Keratinocyte (primary cell): ENCODE results near the gene SNRK. TPM values are rescaled to one million over a fixed set of nuclear protein-coding genes. Genes with fewer than 3 reads are reported as not detected.

Source experiments
- DNase-seq: peaks from one replicate; pipeline ENCODE4 v3.0.0-alpha.2; 2011; ENCODE audit warnings: low read depth, missing footprints, low spot score
- FAIRE-seq: peaks from 2 replicates; lab custom pipeline; 2011; peaks lifted over from hg19 to GRCh38; lab: Jason Lieb, UNC
- H2AFZ ChIP-seq: 2 replicates; pipeline ENCODE4 v1.6.0; 2012; ENCODE audit warnings: low read length, control low read depth, inconsistent platforms; ENCODE audit not compliant: control insufficient read depth
- H3K27ac ChIP-seq: 2 replicates; pipeline ENCODE4 v1.5.1; 2011; ENCODE audit warnings: low read length; ENCODE audit not compliant: control insufficient read depth, insufficient read depth
- H3K27me3 ChIP-seq: 3 replicates; pipeline ENCODE4 v1.6.0; 2011; ENCODE audit warnings: low read length; ENCODE audit not compliant: control insufficient read depth, insufficient read depth; ENCODE audit errors: extremely low read depth
- H3K36me3 ChIP-seq, 2 experiments: 2 replicates in 1 of 2; 3 replicates in 1 of 2; pipeline ENCODE4 v1.5.1; 2011; ENCODE audit warnings: low read length in 2 of 2, mild to moderate bottlenecking in 1 of 2; ENCODE audit not compliant: control insufficient read depth in 2 of 2, insufficient read depth in 2 of 2; ENCODE audit errors: extremely low read depth in 1 of 2
- H3K4me1 ChIP-seq: 3 replicates; pipeline ENCODE4 v1.5.1; 2011; ENCODE audit warnings: low read length; ENCODE audit not compliant: control insufficient read depth, insufficient read depth; ENCODE audit errors: extremely low read depth
- H3K4me2 ChIP-seq: 3 replicates; pipeline ENCODE4 v1.6.0; 2011; ENCODE audit warnings: low read depth, low read length; ENCODE audit not compliant: control insufficient read depth, insufficient read depth; ENCODE audit errors: extremely low read depth
- H3K4me3 ChIP-seq, 3 experiments: fragments of 200-600 bp in 1 of 3; sonication (generic) in 1 of 3; 2 replicates in 2 of 3; 3 replicates in 1 of 3; pipeline ENCODE4 v1.5.1; 2011 to 2016; ENCODE audit warnings: low read length in 3 of 3, mild to moderate bottlenecking in 3 of 3, control low read depth in 2 of 3, inconsistent platforms in 1 of 3, low read depth in 1 of 3, mixed read lengths in 1 of 3, mixed run types in 1 of 3, moderate library complexity in 1 of 3; ENCODE audit not compliant: control insufficient read depth in 2 of 3, insufficient read depth in 2 of 3; ENCODE audit errors: extremely low read depth in 1 of 3
- H3K79me2 ChIP-seq: 2 replicates; pipeline ENCODE4 v1.6.0; 2012; ENCODE audit warnings: low read length; ENCODE audit not compliant: control insufficient read depth, insufficient read depth
- H3K9ac ChIP-seq: 3 replicates; pipeline ENCODE4 v1.6.0; 2011; ENCODE audit warnings: low read length; ENCODE audit not compliant: control insufficient read depth, insufficient read depth; ENCODE audit errors: extremely low read depth
- H3K9me1 ChIP-seq: 3 replicates; pipeline ENCODE4 v1.6.0; 2011; ENCODE audit warnings: low read length; ENCODE audit not compliant: control insufficient read depth, insufficient read depth; ENCODE audit errors: extremely low read depth
- H3K9me3 ChIP-seq: 2 replicates; pipeline ENCODE4 v1.5.1; 2012; ENCODE audit warnings: low read depth, low read length; ENCODE audit not compliant: control insufficient read depth
- H4K20me1 ChIP-seq: 3 replicates; pipeline ENCODE4 v1.6.0; 2011; ENCODE audit warnings: low read length; ENCODE audit not compliant: control insufficient read depth, insufficient read depth; ENCODE audit errors: extremely low read depth
- EZH2 ChIP-seq: IDR thresholded peaks from one replicate; pipeline ENCODE4 v1.6.1; 2012; ENCODE audit warnings: inconsistent platforms, mild to moderate bottlenecking, low read length, moderate library complexity
- dilution Hi-C: fragments of 300-500 bp; cut with MboI; formaldehyde crosslinking; loops from one replicate; pipeline ENCODE4 v1.7.0; 2020; ENCODE audit warnings: low sequenced_read_pairs; ENCODE audit not compliant: extremely low pct_ligation_motif_present
- polyA plus RNA-seq, 5 experiments: library from polyadenylated mRNA; depleted of rRNA in 3 of 5; stranded (reverse) in 3 of 5; stranded (forward) in 1 of 5; unstranded in 1 of 5; fragments of >200 nt; gene quantifications; 1 replicate in 1 of 5; 2 replicates in 3 of 5; 3 replicates in 1 of 5; pipeline versions ENCODE4 v1.2.1 to v1.2.3, GENCODE V29; 2011 to 2012; ENCODE audit warnings: missing spikeins in 2 of 5, low read depth in 1 of 5, low replicate concordance in 1 of 5
- TF ChIP-seq, protein P1 (sequence below), 3 experiments: IDR thresholded peaks in 1 of 3; conservative IDR thresholded peaks in 1 of 3; optimal IDR thresholded peaks in 1 of 3; 2 replicates in 2 of 3; 3 replicates in 1 of 3; pipeline versions ENCODE3 to v1.5.1; 2011; ENCODE audit warnings: low read length in 3 of 3, mild to moderate bottlenecking in 3 of 3, moderate library complexity in 2 of 3, control low read depth in 1 of 3, inconsistent platforms in 1 of 3; ENCODE audit not compliant: insufficient read depth in 2 of 3; ENCODE audit errors: extremely low read depth in 1 of 3

The SNRK gene
- polyA plus RNA-seq, 1 donor (not counting 4 experiments of a cell fraction or from before 2014, with no cell fraction given), result 15.7 TPM

DNA sequence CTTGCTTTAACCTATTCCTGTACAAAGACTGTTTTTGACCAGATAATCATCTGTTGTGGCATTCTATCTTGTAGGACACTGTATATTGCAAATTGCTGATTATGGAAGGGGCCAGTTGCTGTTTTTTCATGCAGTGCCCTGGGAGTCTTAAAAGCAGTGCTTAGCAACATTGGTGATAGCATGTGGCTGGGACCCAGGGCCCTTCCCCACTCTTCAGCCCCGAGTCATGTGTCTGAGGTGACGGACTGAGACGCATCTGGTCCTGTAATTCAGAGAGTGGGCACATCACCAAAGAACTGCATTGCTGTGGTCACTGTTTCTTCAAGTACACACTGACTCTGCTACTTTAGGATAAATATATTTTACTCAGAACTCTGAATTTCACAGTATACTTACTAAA lies 63.4 kb downstream of the SNRK start:
- Histone ChIP-seq H3K4me3 (no peak overlapping the region), H2AFZ (no peak overlapping the region), H3K9me1 (no peaks in the 10 kb centered on the region), H3K79me2 (no peaks in the 10 kb centered on the region), H3K27me3 (no peaks in the 10 kb centered on the region), H3K36me3 (peaks cover 20 to 24% of the 10 kb centered on the region in 2 experiments), H3K9ac (no peak overlapping the region), H3K4me1 (no peaks in the 10 kb centered on the region), H4K20me1 (no peaks in the 10 kb centered on the region), H3K9me3 (no peaks in the 10 kb centered on the region), H3K4me2 (no peak overlapping the region), H3K27ac (no peak overlapping the region)
- FAIRE-seq (no peak), DNase-seq (no peak)
- dilution Hi-C loops, result no loop called here
- no peak for TF ChIP-seq EZH2
- TF ChIP-seq, protein P1, sequence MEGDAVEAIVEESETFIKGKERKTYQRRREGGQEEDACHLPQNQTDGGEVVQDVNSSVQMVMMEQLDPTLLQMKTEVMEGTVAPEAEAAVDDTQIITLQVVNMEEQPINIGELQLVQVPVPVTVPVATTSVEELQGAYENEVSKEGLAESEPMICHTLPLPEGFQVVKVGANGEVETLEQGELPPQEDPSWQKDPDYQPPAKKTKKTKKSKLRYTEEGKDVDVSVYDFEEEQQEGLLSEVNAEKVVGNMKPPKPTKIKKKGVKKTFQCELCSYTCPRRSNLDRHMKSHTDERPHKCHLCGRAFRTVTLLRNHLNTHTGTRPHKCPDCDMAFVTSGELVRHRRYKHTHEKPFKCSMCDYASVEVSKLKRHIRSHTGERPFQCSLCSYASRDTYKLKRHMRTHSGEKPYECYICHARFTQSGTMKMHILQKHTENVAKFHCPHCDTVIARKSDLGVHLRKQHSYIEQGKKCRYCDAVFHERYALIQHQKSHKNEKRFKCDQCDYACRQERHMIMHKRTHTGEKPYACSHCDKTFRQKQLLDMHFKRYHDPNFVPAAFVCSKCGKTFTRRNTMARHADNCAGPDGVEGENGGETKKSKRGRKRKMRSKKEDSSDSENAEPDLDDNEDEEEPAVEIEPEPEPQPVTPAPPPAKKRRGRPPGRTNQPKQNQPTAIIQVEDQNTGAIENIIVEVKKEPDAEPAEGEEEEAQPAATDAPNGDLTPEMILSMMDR (optimal IDR thresholded peaks at IDR 0.05 in 1 of 3, IDR thresholded peaks at IDR 0.05 in 1 of 3, conservative IDR thresholded peaks at IDR 0.05 in 1 of 3; ENCODE audit: extremely low read depth in 1 of 3, insufficient read depth in 2 of 3, low read length in 3 of 3), result no peak

DNA sequence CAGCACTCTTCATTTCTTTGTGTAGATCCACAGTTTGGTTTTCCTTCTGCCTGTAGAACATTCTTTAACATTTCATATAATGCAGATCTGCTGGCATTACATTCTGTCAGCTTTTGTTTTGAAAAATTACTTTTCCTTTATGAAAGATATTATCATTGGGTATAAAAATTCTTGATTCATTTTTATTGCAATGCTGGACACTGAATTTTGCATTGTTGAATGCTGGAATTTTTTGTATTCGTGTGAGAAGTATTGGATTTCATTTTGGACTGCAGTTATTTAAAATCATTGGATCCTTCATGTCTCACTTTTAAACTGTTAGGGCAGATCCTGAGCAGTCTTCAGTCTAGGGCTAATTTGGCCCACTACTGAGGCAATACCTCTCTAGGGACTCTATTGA lies 67.1 kb downstream of the SNRK start:
- H3K36me3 ChIP-seq, result peaks cover 5 to 8% of the 10 kb centered on the region in 2 experiments
- H3K4me3 ChIP-seq, result no peak overlapping the region
- DNase-seq (no peak), FAIRE-seq (no peak)
- H3K4me1 ChIP-seq, result no peaks in the 10 kb centered on the region
- dilution Hi-C loops, result no loop called here
- no peak overlapping the region for H3K4me2 ChIP-seq
- H3K27ac ChIP-seq, result no peak overlapping the region
- no peaks in the 10 kb centered on the region for H3K9me1 ChIP-seq
- no peak overlapping the region for H3K9ac ChIP-seq
- no peaks in the 10 kb centered on the region for H4K20me1 ChIP-seq
- TF ChIP-seq EZH2, result no peak
- TF ChIP-seq, protein P1 (optimal IDR thresholded peaks at IDR 0.05 in 1 of 3, IDR thresholded peaks at IDR 0.05 in 1 of 3, conservative IDR thresholded peaks at IDR 0.05 in 1 of 3; ENCODE audit: extremely low read depth in 1 of 3, insufficient read depth in 2 of 3, low read length in 3 of 3), result no peak
- H2AFZ ChIP-seq, result no peak overlapping the region
- H3K27me3 ChIP-seq, result no peaks in the 10 kb centered on the region
- no peaks in the 10 kb centered on the region for H3K9me3 ChIP-seq
- H3K79me2 ChIP-seq, result no peaks in the 10 kb centered on the region
